H1 (cell line): Measurements from ENCODE around the gene NR2C2. TPM values are rescaled to one million over a fixed set of nuclear protein-coding genes. Genes with fewer than 3 reads are reported as not detected.

Experiments used
- CTCF ChIA-PET: fragments of 300-600 bp; sonication (Branson Sonifier 250); formaldehyde crosslinking; loops from one replicate; lab custom pipeline; 2021; ENCODE audit not compliant: partially characterized antibody; lab: Charles Lee
- POLR2A ChIA-PET: fragments of 300-600 bp; sonication (Branson Sonifier 250); formaldehyde crosslinking; loops from one replicate; lab custom pipeline; 2021; ENCODE audit warnings: inconsistent platforms; ENCODE audit not compliant: partially characterized antibody; lab: Charles Lee
- DNase-seq, 2 experiments: peaks; one replicate each; pipeline versions ENCODE4 v3.0.0 to v3.0.0-alpha.2; 2010 to 2022; ENCODE audit warnings: low spot score in 2 of 2, low read depth in 1 of 2, mixed read lengths in 1 of 2
- FAIRE-seq: peaks from 2 replicates; lab custom pipeline; 2011; peaks lifted over from hg19 to GRCh38; lab: Jason Lieb, UNC
- H2AFZ ChIP-seq: 2 replicates; pipeline ENCODE4 v1.8.1; 2012; ENCODE audit warnings: low read length, inconsistent platforms
- H2AK5ac ChIP-seq: 2 replicates; pipeline ENCODE4 v1.6.1; 2013; ENCODE audit warnings: low read depth, low read length
- H2BK120ac ChIP-seq: replicated peaks from 2 replicates; pipeline ENCODE3; 2013; ENCODE audit warnings: low read depth, low read length, inconsistent platforms
- H2BK12ac ChIP-seq: 2 replicates; pipeline ENCODE4 v1.6.1; 2013; ENCODE audit warnings: low read depth, low read length
- H2BK15ac ChIP-seq: 2 replicates; pipeline ENCODE4 v1.6.1; 2013; ENCODE audit warnings: low read length
- H2BK20ac ChIP-seq: 2 replicates; pipeline ENCODE4 v1.6.1; 2013; ENCODE audit warnings: low read length
- H2BK5ac ChIP-seq: 2 replicates; pipeline ENCODE4 v1.6.1; 2013; ENCODE audit warnings: low read depth, low read length
- H3K14ac ChIP-seq: 2 replicates; pipeline ENCODE4 v1.6.1; 2013; ENCODE audit warnings: inconsistent platforms; ENCODE audit not compliant: insufficient read length
- H3K18ac ChIP-seq: 2 replicates; pipeline ENCODE4 v1.6.1; 2013; ENCODE audit warnings: low read length; ENCODE audit errors: extremely low read depth
- H3K23ac ChIP-seq: 2 replicates; pipeline ENCODE4 v1.6.1; 2013; ENCODE audit warnings: inconsistent platforms; ENCODE audit not compliant: insufficient read length
- H3K23me2 ChIP-seq: 2 replicates; pipeline ENCODE4 v1.6.1; 2013; ENCODE audit warnings: low read depth, low read length
- H3K27ac ChIP-seq: 2 replicates; pipeline ENCODE4 v1.6.1; 2011; ENCODE audit warnings: low read depth, low read length, inconsistent platforms
- H3K27me3 ChIP-seq, 4 experiments: replicated peaks in 1 of 4; 1 replicate in 1 of 4; 2 replicates in 3 of 4; pipeline versions ENCODE4 v1.6.1 to v1.8.1; 2011 to 2013; ENCODE audit warnings: low read length in 3 of 4, mild to moderate bottlenecking in 3 of 4, inconsistent platforms in 2 of 4, mixed read lengths in 2 of 4, moderate library complexity in 1 of 4; ENCODE audit not compliant: control insufficient read depth in 3 of 4, insufficient read depth in 3 of 4; ENCODE audit errors: extremely low read depth in 1 of 4
- H3K36me3 ChIP-seq, 4 experiments: 2 replicates each; pipeline versions ENCODE4 v1.6.1 to v1.8.1; 2011 to 2013; ENCODE audit warnings: mild to moderate bottlenecking in 4 of 4, low read length in 3 of 4, moderate library complexity in 2 of 4, control low read depth in 1 of 4, inconsistent platforms in 1 of 4; ENCODE audit not compliant: insufficient read depth in 4 of 4, control insufficient read depth in 2 of 4
- H3K4ac ChIP-seq: replicated peaks from 2 replicates; pipeline ENCODE3; 2013; ENCODE audit warnings: low read length, low read depth, mixed read lengths, inconsistent platforms; ENCODE audit not compliant: insufficient read length
- H3K4me1 ChIP-seq, 4 experiments: replicated peaks in 1 of 4; 1 replicate in 1 of 4; 2 replicates in 3 of 4; pipeline versions ENCODE4 v1.6.1 to v1.8.1; 2011 to 2013; ENCODE audit warnings: low read length in 3 of 4, inconsistent platforms in 2 of 4, mixed read lengths in 1 of 4; ENCODE audit not compliant: insufficient read depth in 4 of 4, control insufficient read depth in 3 of 4
- H3K4me2 ChIP-seq, 2 experiments: 2 replicates each; pipeline versions ENCODE4 v1.6.1 to v1.8.1; 2011 to 2013; ENCODE audit warnings: low read depth in 2 of 2, low read length in 2 of 2, control low read depth in 1 of 2, inconsistent platforms in 1 of 2, mild to moderate bottlenecking in 1 of 2; ENCODE audit not compliant: insufficient read depth in 1 of 2
- H3K4me3 ChIP-seq, 4 experiments: fragments of 200-600, 300-600 bp in 1 of 4; sonication (generic), shearing (Covaris generic), sonication (Bioruptor Twin) in 1 of 4; 2 replicates each; pipeline versions ENCODE4 v1.5.1 to v1.8.1; 2011 to 2016; ENCODE audit warnings: low read length in 4 of 4, low read depth in 3 of 4, control low read depth in 2 of 4, inconsistent platforms in 2 of 4, mild to moderate bottlenecking in 2 of 4, mixed read lengths in 1 of 4, moderate library complexity in 1 of 4; ENCODE audit not compliant: insufficient read depth in 2 of 4; ENCODE audit errors: extremely low read depth in 1 of 4
- H3K56ac ChIP-seq: replicated peaks from 2 replicates; pipeline ENCODE3; 2013; ENCODE audit warnings: low read depth, mild to moderate bottlenecking, mixed read lengths, low read length, inconsistent platforms; ENCODE audit not compliant: insufficient read length
- H3K79me1 ChIP-seq: 2 replicates; pipeline ENCODE4 v1.6.1; 2013; ENCODE audit warnings: low read depth, low read length, control low read depth
- H3K79me2 ChIP-seq, 2 experiments: 2 replicates each; pipeline versions ENCODE4 v1.6.1 to v1.8.1; 2012 to 2013; ENCODE audit warnings: low read length in 2 of 2, mild to moderate bottlenecking in 2 of 2, inconsistent platforms in 1 of 2; ENCODE audit not compliant: insufficient read depth in 2 of 2, control insufficient read depth in 1 of 2
- H3K9ac ChIP-seq, 4 experiments: replicated peaks in 1 of 4; 1 replicate in 1 of 4; 2 replicates in 3 of 4; pipeline versions ENCODE4 v1.6.1 to v1.8.1; 2011 to 2013; ENCODE audit warnings: low read depth in 3 of 4, low read length in 3 of 4, control low read depth in 2 of 4, mild to moderate bottlenecking in 2 of 4, moderate library complexity in 2 of 4, inconsistent platforms in 1 of 4; ENCODE audit errors: extremely low read depth in 1 of 4
- H3K9me3 ChIP-seq, 2 experiments: 2 replicates each; pipeline versions ENCODE4 v1.6.1 to v1.8.1; 2012 to 2013; ENCODE audit warnings: mild to moderate bottlenecking in 2 of 2, moderate library complexity in 2 of 2, control low read depth in 1 of 2, inconsistent platforms in 1 of 2, low read depth in 1 of 2, low read length in 1 of 2, mixed read lengths in 1 of 2; ENCODE audit not compliant: insufficient read depth in 2 of 2
- H4K20me1 ChIP-seq, 2 experiments: replicated peaks in 1 of 2; 2 replicates each; pipeline versions ENCODE3 to v1.8.1; 2011 to 2013; ENCODE audit warnings: inconsistent platforms in 2 of 2, low read length in 2 of 2, mild to moderate bottlenecking in 1 of 2; ENCODE audit not compliant: insufficient read depth in 2 of 2, control insufficient read depth in 1 of 2
- H4K5ac ChIP-seq: 2 replicates; pipeline ENCODE4 v1.6.1; 2013; ENCODE audit warnings: low read length, low read depth, mixed read lengths, inconsistent platforms; ENCODE audit not compliant: insufficient read length
- H4K8ac ChIP-seq: 2 replicates; pipeline ENCODE4 v1.8.0; 2013; ENCODE audit warnings: mild to moderate bottlenecking, moderate library complexity, low read length, inconsistent platforms; ENCODE audit not compliant: insufficient read depth; ENCODE audit errors: extremely low read depth
- H4K91ac ChIP-seq: replicated peaks from 2 replicates; pipeline ENCODE3; 2013; ENCODE audit warnings: low read length, mixed read lengths, inconsistent platforms; ENCODE audit not compliant: insufficient read length
- BCL11A ChIP-seq, 2 experiments: IDR thresholded peaks; one replicate each; pipeline ENCODE4 v1.6.1; 2011; ENCODE audit warnings: low read depth in 2 of 2, low read length in 2 of 2, mild to moderate bottlenecking in 2 of 2
- BRCA1 ChIP-seq: IDR thresholded peaks from 2 replicates; pipeline ENCODE4 v1.6.1; 2012; ENCODE audit warnings: low read depth, low read length, improper control_type of control experiment
- KDM1A ChIP-seq: fragments of 200-600, 300-600 bp; sonication (generic); IDR thresholded peaks from 2 replicates; pipeline ENCODE4 v1.7.1; 2016; ENCODE audit warnings: mild to moderate bottlenecking, low read length, borderline replicate concordance
- KDM5A ChIP-seq: fragments of 200-600 bp; IDR thresholded peaks from 2 replicates; pipeline ENCODE4 v1.7.1; 2012; ENCODE audit warnings: mild to moderate bottlenecking, low read length, inconsistent platforms, mixed read lengths
- POLR2A ChIP-seq, 2 experiments: IDR thresholded peaks; 1 replicate in 1 of 2; 2 replicates in 1 of 2; pipeline ENCODE4 v1.6.1; 2011; ENCODE audit warnings: low read depth in 2 of 2, low read length in 2 of 2, mild to moderate bottlenecking in 2 of 2; ENCODE audit errors: control extremely low read depth in 1 of 2
- RBBP5 ChIP-seq: IDR thresholded peaks from 2 replicates; pipeline ENCODE4 v1.7.1; 2012; ENCODE audit warnings: low read depth, mild to moderate bottlenecking, inconsistent platforms, low read length, moderate library complexity, borderline replicate concordance
- RXRA ChIP-seq: IDR thresholded peaks from 2 replicates; pipeline ENCODE4 v1.6.1; 2011; ENCODE audit warnings: low read depth, mild to moderate bottlenecking, low read length, moderate library complexity; ENCODE audit not compliant: insufficient read depth
- SRF ChIP-seq: IDR thresholded peaks from 2 replicates; pipeline ENCODE4 v1.6.1; 2011; ENCODE audit warnings: mild to moderate bottlenecking, low read depth, low read length, moderate library complexity
- TBP ChIP-seq: IDR thresholded peaks from 2 replicates; pipeline ENCODE4 v1.6.1; 2011; ENCODE audit warnings: low read depth, low read length, improper control_type of control experiment
- ZNF274 ChIP-seq: IDR thresholded peaks from 2 replicates; pipeline ENCODE4 v1.7.0; 2012; ENCODE audit warnings: low read length, borderline replicate concordance; ENCODE audit errors: extremely low read depth
- WGBS, 2 experiments: shearing (Covaris generic) in 1 of 2; methylation state at CpG; one replicate each; pipeline versions ENCODE4 v1.1.6 to v1.1.7; 2013 to 2015; ENCODE audit warnings: low lambda C conversion rate in 2 of 2, mixed read lengths in 2 of 2, inconsistent platforms in 1 of 2, low coverage in 1 of 2, missing lambda C conversion rate in 1 of 2; ENCODE audit not compliant: insufficient replicate concordance in 2 of 2, insufficient coverage in 1 of 2, insufficient read length in 1 of 2; ENCODE audit errors: extremely low coverage in 1 of 2, missing lambda C conversion rate in 1 of 2; 5-methylcytosine and 5-hydroxymethylcytosine counted together
- polyA plus RNA-seq, 7 experiments: library from polyadenylated mRNA; depleted of rRNA in 3 of 7; stranded (reverse) in 5 of 7; unstranded in 2 of 7; fragments of >200 nt in 5 of 7; fragments of 200-250 nt in 2 of 7; gene quantifications; 1 replicate in 5 of 7; 2 replicates in 1 of 7; 4 replicates in 1 of 7; pipeline versions ENCODE4 v1.2.1 to v1.2.3, GENCODE V29; 2011 to 2013; ENCODE audit warnings: missing spikeins in 2 of 7, mixed read lengths in 2 of 7
- total RNA-seq: library from RNA; stranded (reverse); fragmentation: NEBNext Ultra II Directional; extraction: Animal tissue kit (Norgen Biotek cat#: 25700); gene quantifications from 2 replicates; pipeline ENCODE4 v1.2.1, GENCODE V29; 2021
- TF ChIP-seq, protein P1 (sequence below), 3 experiments: IDR thresholded peaks; 1 replicate in 2 of 3; 2 replicates in 1 of 3; pipeline versions ENCODE4 v1.5.1 to v1.6.1; 2011; ENCODE audit warnings: low read length in 3 of 3, mild to moderate bottlenecking in 3 of 3, inconsistent platforms in 2 of 3, low read depth in 1 of 3, moderate library complexity in 1 of 3; ENCODE audit not compliant: insufficient read depth in 1 of 3; ENCODE audit errors: control extremely low read depth in 1 of 3
- TF ChIP-seq, protein P2 (sequence below): IDR thresholded peaks from 2 replicates; pipeline ENCODE4 v1.6.1; 2012; ENCODE audit warnings: inconsistent platforms

The NR2C2 gene
- total and polyA plus RNA-seq, 2 of the 8 experiments (the other 6 are each of a cell fraction or from before 2014, with no cell fraction given): 16.6 to 44.4 TPM

DNA sequence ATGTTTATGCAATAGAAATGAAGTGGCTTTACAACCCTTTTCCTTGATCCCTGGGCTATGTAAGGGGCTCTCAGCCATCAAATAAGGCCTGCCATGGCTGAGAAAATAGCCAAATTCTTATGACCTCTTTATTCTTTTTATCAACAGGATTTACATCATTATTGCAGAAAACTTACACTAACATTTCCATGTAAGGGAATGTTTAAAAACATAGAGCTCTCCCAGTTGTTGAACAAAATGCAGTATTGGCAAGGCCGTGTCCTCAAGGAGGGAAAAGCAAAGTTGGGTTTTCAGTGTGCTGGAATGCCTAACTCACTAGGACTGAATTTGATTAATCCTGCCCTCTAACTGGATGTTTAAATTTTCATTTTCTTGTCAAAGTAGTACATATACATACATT is 22.3 kb downstream of the NR2C2 start:
- H3K79me1 ChIP-seq: peaks cover 3% of the 10 kb centered on the region; the same call in 1 of the 2 replicates
- H2AFZ ChIP-seq: no peak overlapping the region
- no peak for TF ChIP-seq TBP
- TF ChIP-seq, protein P1, sequence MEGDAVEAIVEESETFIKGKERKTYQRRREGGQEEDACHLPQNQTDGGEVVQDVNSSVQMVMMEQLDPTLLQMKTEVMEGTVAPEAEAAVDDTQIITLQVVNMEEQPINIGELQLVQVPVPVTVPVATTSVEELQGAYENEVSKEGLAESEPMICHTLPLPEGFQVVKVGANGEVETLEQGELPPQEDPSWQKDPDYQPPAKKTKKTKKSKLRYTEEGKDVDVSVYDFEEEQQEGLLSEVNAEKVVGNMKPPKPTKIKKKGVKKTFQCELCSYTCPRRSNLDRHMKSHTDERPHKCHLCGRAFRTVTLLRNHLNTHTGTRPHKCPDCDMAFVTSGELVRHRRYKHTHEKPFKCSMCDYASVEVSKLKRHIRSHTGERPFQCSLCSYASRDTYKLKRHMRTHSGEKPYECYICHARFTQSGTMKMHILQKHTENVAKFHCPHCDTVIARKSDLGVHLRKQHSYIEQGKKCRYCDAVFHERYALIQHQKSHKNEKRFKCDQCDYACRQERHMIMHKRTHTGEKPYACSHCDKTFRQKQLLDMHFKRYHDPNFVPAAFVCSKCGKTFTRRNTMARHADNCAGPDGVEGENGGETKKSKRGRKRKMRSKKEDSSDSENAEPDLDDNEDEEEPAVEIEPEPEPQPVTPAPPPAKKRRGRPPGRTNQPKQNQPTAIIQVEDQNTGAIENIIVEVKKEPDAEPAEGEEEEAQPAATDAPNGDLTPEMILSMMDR (IDR thresholded peaks at IDR 0.05; ENCODE audit: control extremely low read depth in 1 of 3, insufficient read depth in 1 of 3, low read depth in 1 of 3, low read length in 3 of 3): no peak
- no peak for TF ChIP-seq KDM5A
- TF ChIP-seq, protein P2, sequence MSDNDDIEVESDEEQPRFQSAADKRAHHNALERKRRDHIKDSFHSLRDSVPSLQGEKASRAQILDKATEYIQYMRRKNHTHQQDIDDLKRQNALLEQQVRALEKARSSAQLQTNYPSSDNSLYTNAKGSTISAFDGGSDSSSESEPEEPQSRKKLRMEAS: no peak
- TF ChIP-seq SRF: no peak
- TF ChIP-seq RXRA: no peak
- no peak for TF ChIP-seq KDM1A
- TF ChIP-seq ZNF274: no peak
- TF ChIP-seq BRCA1: no peak
- no peak for TF ChIP-seq POLR2A (IDR thresholded peaks at IDR 0.05; ENCODE audit: control extremely low read depth in 1 of 2, low read depth in 2 of 2, low read length in 2 of 2)
- TF ChIP-seq BCL11A (IDR thresholded peaks at IDR 0.05; ENCODE audit: low read depth in 2 of 2, low read length in 2 of 2): no peak
- no peak for TF ChIP-seq RBBP5
- no peak overlapping the region for H2AK5ac ChIP-seq
- peaks cover 0 to 65% of the 10 kb centered on the region in 2 experiments; a peak in 2 of 4 replicates for H3K79me2 ChIP-seq
- H2BK15ac ChIP-seq: no peak overlapping the region
- no peak overlapping the region for H3K4me2 ChIP-seq
- 79% methylated on average over 1 of the region's 1 CpG; no CpG with 5 or more reads in 1 of the 2 experiments for WGBS, 2 experiments
- no peak overlapping the region for H2BK20ac ChIP-seq
- FAIRE-seq (no peak), DNase-seq (no peak)
- H4K5ac ChIP-seq: no peak overlapping the region
- ChIA-PET POLR2A (no interaction called here), CTCF (no interaction called here)
- no peaks in the 10 kb centered on the region for H3K23me2 ChIP-seq
- H3K18ac ChIP-seq: no peak overlapping the region; the same call in 1 of the 2 replicates
- no peak overlapping the region for H4K8ac ChIP-seq
- no peak overlapping the region for H3K56ac ChIP-seq
- H3K4ac ChIP-seq: no peak overlapping the region
- no peak overlapping the region for H3K23ac ChIP-seq
- H4K91ac ChIP-seq: no peak overlapping the region
- no peaks in the 10 kb centered on the region for H3K9me3 ChIP-seq
- no peak overlapping the region for H2BK120ac ChIP-seq
- no peaks in the 10 kb centered on the region for H3K4me1 ChIP-seq
- H3K4me3 ChIP-seq: no peak overlapping the region
- H2BK12ac ChIP-seq: no peak overlapping the region
- peaks cover 0 to 18% (median 6%) of the 10 kb centered on the region in 4 experiments; a peak in 3 of 8 replicates for H3K36me3 ChIP-seq
- no peaks in the 10 kb centered on the region for H3K27me3 ChIP-seq
- no peak overlapping the region for H2BK5ac ChIP-seq
- H4K20me1 ChIP-seq: peaks cover 5 to 6% of the 10 kb centered on the region in 2 experiments
- no peak overlapping the region for H3K14ac ChIP-seq
- H3K27ac ChIP-seq: no peak overlapping the region
- no peak overlapping the region for H3K9ac ChIP-seq
